ENCODE data around the gene REC8. TPM values are rescaled to one million over a fixed set of nuclear protein-coding genes. Genes with fewer than 3 reads are reported as not detected.

The REC8 gene
- total RNA-seq, 1 donor from 2014 or later: 136 TPM

GRCh38 chr14:24126939-24127338 lies 44.9 kb upstream of the REC8 start:
- Mint-ChIP-seq H3K9me3 (ENCODE audit: unreplicated experiment) (peaks cover 4% of the 10 kb centered on the region), H3K27me3 (ENCODE audit: unreplicated experiment) (peaks cover 6% of the 10 kb centered on the region), H3K4me1 (ENCODE audit: low read depth, unreplicated experiment) (peaks cover 13% of the 10 kb centered on the region), H3K27ac (ENCODE audit: unreplicated experiment) (no peak overlapping the region), H3K4me3 (ENCODE audit: unreplicated experiment) (no peak overlapping the region), H3K36me3 (ENCODE audit: unreplicated experiment) (no peaks in the 10 kb centered on the region)
- TF ChIP-seq, protein P1, sequence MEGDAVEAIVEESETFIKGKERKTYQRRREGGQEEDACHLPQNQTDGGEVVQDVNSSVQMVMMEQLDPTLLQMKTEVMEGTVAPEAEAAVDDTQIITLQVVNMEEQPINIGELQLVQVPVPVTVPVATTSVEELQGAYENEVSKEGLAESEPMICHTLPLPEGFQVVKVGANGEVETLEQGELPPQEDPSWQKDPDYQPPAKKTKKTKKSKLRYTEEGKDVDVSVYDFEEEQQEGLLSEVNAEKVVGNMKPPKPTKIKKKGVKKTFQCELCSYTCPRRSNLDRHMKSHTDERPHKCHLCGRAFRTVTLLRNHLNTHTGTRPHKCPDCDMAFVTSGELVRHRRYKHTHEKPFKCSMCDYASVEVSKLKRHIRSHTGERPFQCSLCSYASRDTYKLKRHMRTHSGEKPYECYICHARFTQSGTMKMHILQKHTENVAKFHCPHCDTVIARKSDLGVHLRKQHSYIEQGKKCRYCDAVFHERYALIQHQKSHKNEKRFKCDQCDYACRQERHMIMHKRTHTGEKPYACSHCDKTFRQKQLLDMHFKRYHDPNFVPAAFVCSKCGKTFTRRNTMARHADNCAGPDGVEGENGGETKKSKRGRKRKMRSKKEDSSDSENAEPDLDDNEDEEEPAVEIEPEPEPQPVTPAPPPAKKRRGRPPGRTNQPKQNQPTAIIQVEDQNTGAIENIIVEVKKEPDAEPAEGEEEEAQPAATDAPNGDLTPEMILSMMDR (IDR thresholded peaks at IDR 0.05; ENCODE audit: partially characterized antibody, unreplicated experiment): no peak
- DNase-seq: no peak

DNA sequence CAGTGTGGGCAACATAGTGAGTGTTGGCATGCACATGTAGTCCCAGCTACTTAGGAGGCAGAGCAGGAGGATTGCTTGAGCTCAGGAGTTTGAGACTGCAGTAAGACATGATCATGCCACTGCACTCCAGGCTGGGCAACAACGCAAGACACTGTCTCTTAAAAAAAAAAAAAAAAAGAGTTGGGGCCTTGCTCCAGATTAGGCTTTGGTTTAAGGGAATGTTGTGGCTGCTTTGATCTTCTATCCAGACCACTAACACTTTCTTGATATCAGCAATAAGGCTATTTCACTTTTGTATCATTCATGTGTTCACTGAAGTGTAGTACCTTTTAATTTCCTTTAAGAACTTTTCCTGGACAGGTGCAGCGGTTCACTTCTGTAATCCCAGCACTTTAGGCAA lies 44.2 kb upstream of the REC8 start:
- no peak overlapping the region for H3K27ac Mint-ChIP-seq (ENCODE audit: unreplicated experiment)
- TF ChIP-seq, protein P1 (IDR thresholded peaks at IDR 0.05; ENCODE audit: partially characterized antibody, unreplicated experiment): no peak
- H3K4me3 Mint-ChIP-seq (ENCODE audit: unreplicated experiment): no peak overlapping the region
- H3K27me3 Mint-ChIP-seq (ENCODE audit: unreplicated experiment): peaks cover 6% of the 10 kb centered on the region
- H3K36me3 Mint-ChIP-seq (ENCODE audit: unreplicated experiment): no peaks in the 10 kb centered on the region
- H3K4me1 Mint-ChIP-seq (ENCODE audit: low read depth, unreplicated experiment): peaks cover 14% of the 10 kb centered on the region
- no peak for DNase-seq
- peaks cover 4% of the 10 kb centered on the region for H3K9me3 Mint-ChIP-seq (ENCODE audit: unreplicated experiment)

- Mint-ChIP-seq H3K27ac (ENCODE audit: unreplicated experiment) (no peak overlapping the region), H3K9me3 (ENCODE audit: unreplicated experiment) (peaks cover 4% of the 10 kb centered on the region), H3K27me3 (ENCODE audit: unreplicated experiment) (peaks cover 6% of the 10 kb centered on the region), H3K4me1 (ENCODE audit: low read depth, unreplicated experiment) (peaks cover 18% of the 10 kb centered on the region), H3K36me3 (ENCODE audit: unreplicated experiment) (no peaks in the 10 kb centered on the region), H3K4me3 (ENCODE audit: unreplicated experiment) (no peak overlapping the region)
- DNase-seq: no peak
- TF ChIP-seq, protein P1 (IDR thresholded peaks at IDR 0.05; ENCODE audit: partially characterized antibody, unreplicated experiment): no peak
Measured at GRCh38 chr14:24129410-24129998, 42.4 kb upstream of the REC8 start.

- peak within 1 kb of the TSS; percentile 70 for H3K4me3 Mint-ChIP-seq (ENCODE audit: unreplicated experiment)
Measured at GRCh38 chr14:24130380-24130716, 41.5 kb upstream of the REC8 start, which contains the start of gene FITM1. FITM1 (plus strand) TSS chr14:24130659; CDS start chr14:24131564, 905 bp downstream.

More at GRCh38 chr14:24130380-24130716, 41.5 kb upstream of the REC8 start, which contains the start of gene FITM1:
- Mint-ChIP-seq H3K9me3 (ENCODE audit: unreplicated experiment) (peaks cover 8% of the 10 kb centered on the region), H3K27ac (ENCODE audit: unreplicated experiment) (peak within 1 kb of the TSS; percentile 78), H3K36me3 (ENCODE audit: unreplicated experiment) (no peaks in the 10 kb centered on the region), H3K4me1 (ENCODE audit: low read depth, unreplicated experiment) (peaks cover 22% of the 10 kb centered on the region), H3K27me3 (ENCODE audit: unreplicated experiment) (peaks cover 10% of the 10 kb centered on the region)
- TF ChIP-seq, protein P1 (IDR thresholded peaks at IDR 0.05; ENCODE audit: partially characterized antibody, unreplicated experiment): no peak
- DNase-seq: no peak
